Measurements from ENCODE around the gene KRT83.

- TF ChIP-seq CTCF (IDR thresholded peaks at IDR 0.05): no peak
- no peak for TF ChIP-seq POLR2A (IDR thresholded peaks at IDR 0.05)
Measured at GRCh38 chr12:52358575-52359350, 37.6 kb upstream of the KRT83 start.

Measured in thyroid gland (tissue), 4 donors.